AG09309 (cell line): Measurements from ENCODE around the gene SLC26A11.

Source experiments
- DNase-seq: peaks from one replicate; pipeline ENCODE4 v3.0.0-alpha.2; 2010; ENCODE audit warnings: low read depth
- H3K4me3 ChIP-seq: 2 replicates; pipeline ENCODE4 v1.5.1; 2011; ENCODE audit warnings: mild to moderate bottlenecking, low read depth, low read length, moderate library complexity; ENCODE audit not compliant: control insufficient read depth
- TF ChIP-seq, protein P1 (sequence below): IDR thresholded peaks from 2 replicates; pipeline ENCODE4 v1.5.1; 2011; ENCODE audit warnings: mild to moderate bottlenecking, low read depth, low read length, inconsistent platforms; ENCODE audit not compliant: insufficient read depth, control insufficient read depth; ENCODE audit errors: missing control alignments

SLC26A11 gene

GRCh38 chr17:80212511-80212910 is 7.7 kb upstream of the SLC26A11 start:
- H3K4me3 ChIP-seq: no peak overlapping the region
- TF ChIP-seq, protein P1, sequence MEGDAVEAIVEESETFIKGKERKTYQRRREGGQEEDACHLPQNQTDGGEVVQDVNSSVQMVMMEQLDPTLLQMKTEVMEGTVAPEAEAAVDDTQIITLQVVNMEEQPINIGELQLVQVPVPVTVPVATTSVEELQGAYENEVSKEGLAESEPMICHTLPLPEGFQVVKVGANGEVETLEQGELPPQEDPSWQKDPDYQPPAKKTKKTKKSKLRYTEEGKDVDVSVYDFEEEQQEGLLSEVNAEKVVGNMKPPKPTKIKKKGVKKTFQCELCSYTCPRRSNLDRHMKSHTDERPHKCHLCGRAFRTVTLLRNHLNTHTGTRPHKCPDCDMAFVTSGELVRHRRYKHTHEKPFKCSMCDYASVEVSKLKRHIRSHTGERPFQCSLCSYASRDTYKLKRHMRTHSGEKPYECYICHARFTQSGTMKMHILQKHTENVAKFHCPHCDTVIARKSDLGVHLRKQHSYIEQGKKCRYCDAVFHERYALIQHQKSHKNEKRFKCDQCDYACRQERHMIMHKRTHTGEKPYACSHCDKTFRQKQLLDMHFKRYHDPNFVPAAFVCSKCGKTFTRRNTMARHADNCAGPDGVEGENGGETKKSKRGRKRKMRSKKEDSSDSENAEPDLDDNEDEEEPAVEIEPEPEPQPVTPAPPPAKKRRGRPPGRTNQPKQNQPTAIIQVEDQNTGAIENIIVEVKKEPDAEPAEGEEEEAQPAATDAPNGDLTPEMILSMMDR: no peak
- DNase-seq: no peak

DNA sequence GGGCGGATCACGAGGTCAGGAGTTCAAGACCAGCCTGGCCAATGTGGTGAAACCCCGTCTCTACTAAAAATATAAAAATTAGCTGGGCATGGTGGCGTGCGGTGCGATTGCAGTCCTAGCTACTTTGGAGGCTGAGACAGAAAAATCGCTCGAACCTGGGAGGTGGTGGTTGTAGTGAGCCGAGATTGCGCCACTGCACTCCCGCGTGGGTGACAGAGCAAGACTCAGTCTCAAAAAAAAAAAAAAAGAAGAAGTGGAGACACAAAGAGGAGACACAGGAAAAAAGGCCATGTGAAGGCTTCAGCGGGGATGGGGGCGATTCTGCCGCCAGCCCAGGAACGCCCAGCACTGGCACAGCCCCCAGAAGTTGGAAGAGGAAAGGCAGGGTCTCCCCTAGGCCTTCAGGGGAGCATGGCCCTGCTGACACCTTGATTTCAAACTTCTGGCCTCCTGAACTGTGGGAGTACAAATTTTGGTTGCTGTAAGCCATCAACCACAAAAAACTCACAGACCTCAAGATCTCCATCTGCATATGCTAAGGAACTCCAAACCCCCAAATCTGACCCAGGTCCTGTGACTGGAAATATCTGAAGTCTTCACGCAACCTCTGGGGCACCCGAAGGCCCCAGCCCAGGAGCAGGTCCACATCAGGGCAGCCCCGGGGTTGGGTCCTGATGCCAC is 7.1 kb upstream of the SLC26A11 start:
- no peak for DNase-seq
- H3K4me3 ChIP-seq: no peak overlapping the region
- TF ChIP-seq, protein P1: no peak

DNA sequence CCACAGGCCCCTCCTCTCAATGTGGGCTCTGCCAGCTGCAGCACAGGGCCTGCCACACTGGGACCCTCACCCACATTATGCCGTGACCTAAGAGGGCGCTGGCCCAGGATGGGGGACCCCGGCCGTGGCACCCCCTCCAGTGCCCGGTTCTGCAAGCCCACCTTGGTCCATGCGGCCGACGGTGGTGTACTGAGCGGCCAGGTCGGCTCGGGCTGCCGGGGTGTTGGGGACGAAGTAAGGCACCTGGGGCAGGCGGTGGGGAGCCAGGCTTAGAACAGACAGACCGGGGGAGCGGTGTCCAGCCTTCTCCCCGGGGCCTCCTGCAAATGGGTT is 6.6 kb upstream of the SLC26A11 start:
- TF ChIP-seq, protein P1: no peak
- H3K4me3 ChIP-seq: no peak overlapping the region
- no peak for DNase-seq

DNA sequence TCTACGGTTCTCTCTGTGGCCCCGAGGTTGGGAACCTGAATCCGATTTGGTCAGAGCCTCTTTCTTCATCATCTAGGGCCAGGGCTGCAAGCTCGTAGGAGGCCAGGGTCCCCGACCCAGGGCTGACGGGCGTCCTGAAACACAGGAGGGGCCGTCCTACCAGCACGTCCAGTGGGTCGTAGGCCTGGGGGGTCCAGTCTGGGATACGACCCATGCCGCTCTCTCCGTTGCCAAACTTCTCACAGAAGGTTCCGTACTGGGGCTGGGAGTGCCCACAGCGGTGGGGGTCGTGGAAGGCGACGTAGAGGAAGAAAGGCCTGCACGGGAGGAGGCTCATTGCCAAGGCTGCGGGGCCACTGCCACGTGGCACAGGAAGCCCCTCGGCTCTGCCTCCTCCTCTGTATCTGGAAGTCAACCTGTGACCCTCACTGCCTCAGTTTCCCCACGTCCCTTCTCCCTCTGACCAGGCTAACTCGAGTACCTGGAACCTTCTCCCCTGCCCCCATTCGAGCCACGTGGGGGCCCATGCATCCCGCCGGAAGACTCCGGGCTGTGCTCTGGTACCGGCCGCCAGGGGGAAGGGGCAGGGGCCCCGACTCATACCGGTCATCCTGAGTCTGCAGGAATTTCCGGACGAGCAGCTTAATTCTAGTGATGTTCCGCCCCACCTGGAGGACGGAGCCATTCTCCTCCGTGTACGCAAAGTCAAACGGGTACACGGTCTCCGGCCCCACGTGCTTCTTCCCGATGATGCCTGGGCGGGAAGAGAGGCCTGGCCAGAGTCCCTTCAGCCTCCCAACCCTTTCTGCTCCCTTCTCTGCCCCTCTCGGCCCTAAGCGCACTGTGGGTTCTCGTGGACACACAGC is 6.0 kb upstream of the SLC26A11 start:
- H3K4me3 ChIP-seq: no peak overlapping the region
- no peak for DNase-seq
- TF ChIP-seq, protein P1: no peak

DNA sequence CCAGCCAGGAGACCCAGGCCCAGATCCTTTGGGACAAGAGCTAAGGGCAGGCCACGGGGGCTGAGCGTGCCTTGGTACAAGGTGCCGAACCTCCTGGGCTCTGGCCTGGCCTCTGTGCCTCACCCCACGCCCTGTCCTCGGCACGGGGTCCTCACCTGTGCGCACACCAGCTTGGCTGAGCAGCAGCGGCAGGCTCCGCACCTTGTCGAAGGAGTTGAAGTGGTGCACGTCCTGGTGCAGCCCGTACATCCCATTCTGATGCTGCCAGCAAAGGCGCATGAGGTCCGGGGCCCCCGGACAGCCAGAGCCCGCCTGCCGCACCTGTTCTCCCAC is 5.4 kb upstream of the SLC26A11 start:
- DNase-seq: no peak
- no peak overlapping the region for H3K4me3 ChIP-seq
- TF ChIP-seq, protein P1: no peak

- no peak overlapping the region for H3K4me3 ChIP-seq
- no peak for DNase-seq
- TF ChIP-seq, protein P1: no peak
Observed at GRCh38 chr17:80216473-80217456, 3.5 kb upstream of the SLC26A11 start.
